HG03103 (cell line): ENCODE measurements around the gene FUT7.
"Not testable (repeated sequence)": the region's sequence is repeated elsewhere in the genome, so short reads cannot be mapped to it uniquely, and the experiment has no call there.

ENCODE experiments used
- ATAC-seq: cut with Tn5 transposase; IDR thresholded peaks from one replicate; pipeline ENCODE4 v1.9.1; 2021; ENCODE audit warnings: low read depth; ENCODE audit not compliant: unreplicated experiment

Gene FUT7

DNA sequence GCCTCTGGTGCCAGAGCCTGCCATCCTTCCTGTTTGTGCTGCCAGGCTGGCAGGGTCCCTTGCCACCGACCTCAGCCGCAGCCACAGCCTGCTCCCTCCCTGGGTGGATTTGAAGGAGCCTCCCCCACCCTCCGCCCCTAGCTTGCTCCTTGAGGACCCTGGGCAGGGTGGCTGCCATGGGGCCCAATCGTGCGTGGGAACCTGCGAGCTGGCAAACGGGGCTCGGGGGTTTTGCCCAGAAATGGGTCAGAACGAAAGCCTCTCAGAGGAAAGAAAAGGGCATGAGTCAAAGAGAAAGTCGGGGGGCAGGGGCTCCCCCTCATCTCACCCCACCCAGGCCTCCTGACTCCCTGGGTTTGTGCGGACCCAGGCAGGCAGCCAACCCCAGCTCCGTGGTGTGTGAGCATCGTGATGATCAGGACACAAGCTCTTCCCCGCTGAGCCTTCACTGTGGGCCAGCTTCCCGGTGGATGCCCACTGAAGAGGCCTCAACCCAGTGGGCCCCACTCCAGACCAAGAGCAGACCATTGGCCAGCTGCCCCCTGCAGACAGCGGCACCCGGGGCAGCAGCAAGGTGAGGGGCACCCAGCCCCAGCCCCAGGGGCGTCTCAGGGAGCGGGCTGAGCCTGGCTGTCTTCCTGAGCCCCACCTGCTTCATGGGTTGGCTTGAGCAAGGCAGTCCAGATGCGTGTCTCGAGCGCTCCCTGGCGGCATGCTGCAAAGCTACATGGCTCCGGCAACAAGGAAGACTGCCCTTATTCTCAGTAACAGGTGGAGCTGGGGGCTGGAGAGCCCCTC lies 3.0 kb upstream of the FUT7 start:
- ATAC-seq = no peak

DNA sequence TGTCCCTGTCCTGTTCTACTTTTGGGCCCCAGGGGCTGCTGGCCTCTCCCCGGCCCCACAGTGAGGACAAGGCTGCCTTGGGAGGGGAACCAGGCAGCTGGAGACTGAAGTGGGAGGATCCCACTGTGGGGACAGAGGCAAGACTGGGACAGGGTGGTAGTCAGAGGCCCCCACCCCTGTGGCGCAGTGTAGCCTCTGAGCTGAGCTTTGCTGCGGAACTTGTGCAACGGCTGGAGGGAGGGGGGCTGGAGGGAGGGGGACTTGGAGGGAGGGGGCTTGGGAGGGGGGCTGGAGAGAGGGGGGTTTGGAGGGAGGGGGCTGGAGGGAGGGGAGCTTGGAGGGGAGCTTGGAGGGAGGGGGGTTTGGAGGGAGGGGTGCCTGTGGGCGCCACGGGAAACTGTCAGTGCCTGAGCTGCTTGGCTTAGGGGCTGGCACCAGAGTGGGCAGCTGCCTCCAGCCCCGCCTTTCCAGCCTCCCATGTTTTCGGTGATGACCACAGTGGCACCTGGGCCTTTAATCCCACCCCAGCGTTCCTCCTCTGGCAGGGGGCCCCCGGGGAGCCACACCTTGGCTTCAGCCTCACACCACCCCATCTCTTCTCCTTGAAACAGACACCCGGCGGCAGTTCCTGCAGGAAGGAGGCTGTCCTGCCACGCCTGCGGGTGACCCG lies 2.3 kb upstream of the FUT7 start:
- no peak for ATAC-seq

DNA sequence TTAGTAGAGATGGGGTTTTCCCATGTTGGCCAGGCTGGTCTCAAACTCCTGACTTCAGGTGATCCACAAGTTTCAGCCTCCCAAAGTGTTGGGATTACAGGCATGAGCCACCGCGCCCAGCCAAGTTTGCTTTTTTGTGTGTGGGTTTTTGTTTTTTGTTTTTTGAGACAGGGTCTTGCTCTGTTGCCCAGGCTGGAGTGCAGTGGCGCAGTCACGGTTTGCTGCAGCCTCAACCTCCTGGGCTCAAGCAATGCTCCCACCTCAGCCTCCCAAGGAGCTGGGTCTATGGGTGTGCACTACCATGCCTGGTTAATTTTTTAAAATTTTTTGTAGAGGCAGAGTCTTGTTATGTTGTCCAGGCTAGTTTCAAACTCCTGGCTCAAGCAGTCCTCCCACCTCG lies 1.6 kb upstream of the FUT7 start:
- ATAC-seq = not testable (repeated sequence)

GRCh38 chr9:137032858-137033257 lies 970 bp upstream of the FUT7 start:
- ATAC-seq = no peak

DNA sequence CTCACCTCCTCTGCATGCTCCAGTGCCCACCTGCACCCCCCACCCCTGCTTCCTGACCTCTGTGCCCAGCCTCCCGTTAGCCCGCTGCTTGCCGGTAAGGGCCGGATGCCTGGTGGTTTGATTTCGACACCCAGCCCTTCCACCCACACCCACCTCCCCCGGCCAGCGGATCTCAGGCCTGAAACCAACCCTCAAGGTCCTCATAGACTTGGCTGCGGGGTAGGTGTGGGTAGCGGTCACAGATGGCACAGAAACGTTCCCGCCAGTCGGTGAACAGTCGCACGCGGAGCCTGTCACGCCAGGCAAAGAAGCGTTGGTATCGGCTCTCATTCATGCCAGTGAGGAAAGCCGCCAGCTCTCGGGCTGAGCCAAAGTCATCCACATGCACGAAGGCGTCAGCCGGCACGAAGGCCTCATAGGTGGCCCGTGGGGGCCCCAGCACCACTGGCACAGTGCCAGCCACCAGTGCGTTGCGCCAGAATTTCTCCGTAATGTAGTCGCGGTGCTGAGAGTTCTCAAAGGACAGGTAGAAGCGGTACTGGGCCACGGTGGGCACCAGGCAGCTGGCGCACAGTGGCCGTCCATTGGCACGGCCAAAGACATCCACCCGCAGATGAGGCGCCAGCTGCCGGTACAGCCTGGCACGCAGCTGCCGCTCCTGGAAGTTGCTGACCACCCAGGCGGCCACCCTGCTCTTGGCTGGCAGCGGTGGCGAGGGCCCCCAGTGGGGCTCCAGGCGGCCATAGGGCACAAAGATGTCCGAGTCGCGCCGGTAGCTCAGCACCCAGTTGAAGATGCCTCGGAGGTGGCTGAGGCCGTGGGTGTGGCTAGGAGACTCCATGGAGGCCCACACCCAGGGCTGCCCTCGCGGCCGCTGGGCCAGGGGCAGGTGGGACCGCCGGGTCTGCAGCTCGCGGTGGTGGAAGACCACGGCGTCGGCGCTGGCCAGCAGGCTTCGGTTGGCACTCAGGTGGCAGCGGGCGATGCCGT lies 1.1 kb downstream of the FUT7 start:
- ATAC-seq = no peak

DNA sequence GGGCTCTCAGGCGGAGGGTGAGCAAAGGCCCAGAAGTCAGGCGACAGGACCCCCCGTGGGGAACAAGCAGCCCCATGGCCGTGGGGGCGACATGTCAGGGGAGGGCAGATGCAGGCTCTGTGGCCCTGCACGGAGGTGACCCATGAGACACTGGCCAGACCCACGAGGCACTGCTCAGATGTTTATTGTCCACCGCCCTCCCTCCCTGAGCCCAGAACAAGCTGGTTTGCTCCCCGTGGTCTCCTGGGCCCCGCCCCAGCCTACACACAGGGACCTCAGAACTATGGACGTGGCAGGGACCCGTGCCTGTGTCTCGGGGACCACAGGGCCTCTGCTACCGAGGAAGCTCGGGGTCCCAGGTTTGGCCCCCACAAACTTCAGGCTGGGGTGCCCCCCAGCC lies 1.9 kb downstream of the FUT7 start:
- no peak for ATAC-seq

GRCh38 chr9:137029058-137029936 lies 2.6 kb downstream of the FUT7 start:
- no peak for ATAC-seq

DNA sequence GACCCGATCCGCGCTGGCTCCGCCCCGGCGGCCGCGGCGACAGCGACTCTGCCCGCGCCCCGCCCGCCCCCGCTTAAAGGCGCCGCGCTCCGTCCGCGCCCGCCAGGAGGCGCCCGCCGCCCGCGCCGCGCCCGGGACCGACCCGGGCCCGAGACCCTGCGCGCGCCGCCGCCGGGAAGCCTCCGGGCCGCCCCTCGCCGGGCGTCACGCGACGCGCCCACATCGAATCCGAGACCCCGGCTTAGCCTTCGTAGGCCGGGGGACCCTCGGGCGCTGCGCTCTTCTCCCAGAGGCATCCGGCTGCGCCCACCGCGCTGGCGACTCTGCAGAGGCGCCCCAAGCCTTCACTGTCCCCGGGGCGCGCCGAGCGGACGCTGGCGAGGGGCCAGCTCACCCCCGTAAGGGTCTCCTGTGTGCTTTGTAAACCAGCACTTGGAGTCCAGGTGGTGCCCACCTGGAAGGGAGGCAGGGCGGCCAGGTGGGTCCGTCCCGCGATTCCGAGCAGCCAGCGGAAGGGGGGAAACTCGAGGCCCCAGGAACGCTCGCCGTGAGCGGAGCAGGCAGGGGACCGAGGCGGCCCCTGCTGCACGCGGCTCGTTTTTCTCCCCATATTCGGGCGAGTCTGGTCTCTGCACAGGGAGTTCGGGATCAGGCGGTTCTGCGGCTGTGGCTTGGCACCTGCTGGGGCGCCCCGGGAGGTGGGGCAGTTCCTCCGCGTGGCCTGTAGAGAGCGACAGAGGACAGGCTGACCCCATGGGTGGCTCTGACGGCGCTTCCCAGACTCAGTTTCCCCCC lies 3.4 kb downstream of the FUT7 start:
- ATAC-seq = peak; percentile 35

- ATAC-seq = no peak
These were observed 4.3 kb downstream of the FUT7 start, which contains the start of gene ABCA2 for GRCh38 chr9:137027369-137028262. Gene ABCA2 (minus strand): TSS chr9:137028237. CDS start chr9:137028140, 97 bp downstream.

DNA sequence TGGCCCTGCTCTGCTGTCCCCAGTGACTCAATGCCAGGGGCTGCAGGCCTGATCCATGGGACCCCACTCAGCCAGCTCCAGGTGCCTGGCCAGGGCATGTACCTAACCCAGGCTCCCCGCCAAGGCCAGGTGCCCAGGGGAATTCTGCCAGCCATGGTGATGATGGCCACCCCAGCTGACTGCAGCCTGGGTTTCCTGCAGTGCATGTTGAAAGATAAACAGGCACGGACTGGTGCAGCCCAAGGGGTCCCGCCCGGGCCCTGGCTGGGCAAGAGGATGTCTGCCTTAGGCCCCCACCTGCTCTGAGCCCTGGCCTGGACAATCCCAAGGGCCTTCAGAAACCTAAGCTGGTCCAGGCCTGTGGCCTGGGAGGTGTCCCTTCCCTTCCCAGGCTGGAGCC lies 5.1 kb downstream of the FUT7 start:
- no peak for ATAC-seq

DNA sequence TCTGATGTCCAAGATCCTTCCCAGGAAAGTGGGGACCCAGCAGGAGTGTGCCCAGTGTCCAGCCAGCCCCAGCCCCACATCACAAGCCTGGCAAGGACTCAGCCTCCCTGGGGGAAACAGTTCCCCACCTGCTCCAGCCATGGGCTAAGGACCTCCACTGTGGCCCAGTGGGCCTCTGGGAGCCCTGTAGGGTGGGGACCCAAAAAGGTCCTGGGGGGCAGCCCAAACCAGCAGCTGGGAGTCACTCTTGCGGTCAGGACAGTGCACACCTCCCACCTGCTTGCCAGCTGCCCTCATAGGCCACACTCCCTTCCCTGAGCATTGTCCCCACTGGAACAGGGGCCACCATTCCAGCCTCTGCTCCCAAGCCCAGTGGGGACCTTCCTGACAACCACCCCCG lies 5.5 kb downstream of the FUT7 start:
- ATAC-seq = no peak

DNA sequence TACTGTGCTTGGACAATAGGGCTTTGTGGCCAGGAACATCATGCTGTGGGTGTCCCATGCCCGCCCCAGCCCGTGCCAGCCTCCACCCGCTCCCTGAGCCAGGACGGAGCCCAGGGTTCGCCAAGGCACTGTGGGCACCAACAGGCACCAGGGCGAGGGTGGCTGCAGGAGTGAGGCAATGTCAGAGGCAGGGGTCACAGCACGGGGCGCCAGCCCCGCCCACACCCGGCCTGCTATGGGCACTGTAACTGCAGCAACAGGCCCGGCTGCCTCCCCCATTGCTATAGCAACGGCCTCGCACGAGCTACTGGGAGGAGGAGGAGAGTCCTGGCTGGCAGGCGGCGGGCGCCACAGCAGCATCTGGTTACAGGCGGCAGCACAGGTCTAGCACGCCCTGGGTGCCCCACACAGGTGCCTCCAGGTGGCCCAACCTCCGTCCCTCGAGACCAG lies 6.3 kb downstream of the FUT7 start:
- ATAC-seq = no peak

DNA sequence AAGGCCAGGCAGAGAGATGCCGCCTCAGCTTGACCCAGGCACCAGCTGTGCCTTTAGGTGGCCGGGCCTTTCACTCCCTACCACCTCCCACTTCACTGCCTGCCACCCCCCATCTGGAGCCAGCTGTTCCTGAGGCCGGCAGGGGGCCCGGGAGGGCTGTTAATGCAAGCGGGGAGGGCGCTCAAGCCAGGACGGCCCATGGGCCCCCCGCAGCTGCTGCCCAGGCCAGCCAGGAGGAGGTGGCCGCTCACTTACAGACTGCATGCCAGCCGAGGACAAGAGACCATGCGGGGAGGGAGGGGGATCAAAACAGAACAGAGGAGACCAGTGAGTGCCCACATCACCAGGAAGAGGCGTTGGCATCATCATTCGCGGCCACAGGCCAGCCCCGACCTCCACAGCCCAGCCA lies 8.3 kb downstream of the FUT7 start:
- no peak for ATAC-seq

- ATAC-seq = no peak
These were observed 8.7 kb downstream of the FUT7 start for GRCh38 chr9:137023157-137023556.

DNA sequence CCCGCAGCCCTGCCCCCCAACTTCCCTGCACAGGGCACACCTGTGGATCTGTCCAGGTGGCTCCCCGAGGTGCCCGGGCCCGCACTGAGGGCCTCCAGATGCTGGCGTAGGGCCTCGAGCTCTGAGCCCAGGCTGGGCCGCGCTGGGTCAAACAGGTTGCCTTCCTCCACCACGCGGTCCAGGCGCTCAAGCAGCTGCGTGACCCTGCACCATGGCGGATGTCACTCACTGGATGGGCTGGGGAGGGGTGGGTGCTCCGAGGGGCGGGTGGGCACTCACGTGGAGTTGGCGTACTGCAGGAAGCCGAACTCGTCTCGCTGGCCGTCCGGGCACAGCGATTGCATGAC lies 9.3 kb downstream of the FUT7 start:
- ATAC-seq = no peak

DNA sequence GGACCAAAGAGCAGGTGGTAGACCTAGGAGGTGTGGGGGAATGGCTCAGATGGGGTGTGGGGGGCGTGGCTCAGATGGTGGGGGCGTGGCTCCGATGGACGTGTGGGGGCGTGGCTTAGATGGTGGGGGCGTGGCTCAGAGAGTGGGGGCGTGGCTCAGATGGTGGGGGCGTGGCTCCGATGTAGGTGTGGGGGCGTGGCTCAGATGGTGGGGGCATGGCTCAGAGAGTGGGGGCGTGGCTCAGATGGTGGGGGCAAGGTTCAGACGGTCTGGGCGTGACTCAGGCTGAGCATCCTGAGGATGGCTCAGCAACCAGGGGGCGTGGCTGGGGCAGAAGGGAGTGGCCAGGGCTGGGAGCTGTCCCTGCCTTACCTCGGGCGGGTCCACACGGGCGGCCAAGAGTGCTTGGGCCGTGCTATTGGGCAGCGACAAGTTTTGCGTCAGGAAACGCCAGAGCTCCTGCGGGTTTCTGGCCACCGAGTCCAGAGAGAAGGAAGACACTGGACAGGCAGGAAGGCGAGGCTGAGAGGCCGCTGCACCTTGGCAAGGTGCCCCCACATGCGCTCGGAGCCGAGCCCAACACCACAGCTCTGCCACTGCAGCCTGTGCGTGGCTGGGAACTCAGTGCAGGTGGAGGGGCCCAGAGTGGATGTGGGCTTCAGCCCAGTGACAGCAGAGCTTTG lies 9.8 kb downstream of the FUT7 start:
- no peak for ATAC-seq

DNA sequence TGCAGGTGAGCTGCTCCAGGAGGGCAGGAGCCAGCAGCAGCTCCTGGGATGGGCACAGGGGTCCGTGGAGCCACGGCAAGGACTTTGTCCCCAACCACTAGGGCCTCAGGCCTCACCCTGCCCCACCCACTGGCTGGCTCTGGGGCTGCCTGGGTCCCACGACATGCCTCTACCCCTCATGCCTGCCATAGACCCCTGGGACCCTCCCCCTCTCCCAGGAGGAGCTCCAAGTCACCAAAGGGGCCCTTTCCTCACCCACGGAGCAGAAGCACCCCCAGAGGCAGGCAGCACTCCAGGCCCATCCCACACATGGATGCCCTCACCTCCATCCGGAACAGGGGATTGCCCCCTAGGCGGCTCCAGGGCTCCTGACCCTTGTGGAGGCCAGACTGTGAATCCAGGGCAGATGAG lies 10.3 kb downstream of the FUT7 start:
- no peak for ATAC-seq
